Transverse colon (tissue), 4 donors: ENCODE measurements around the gene FNTB. TPM values are rescaled to one million over a fixed set of nuclear protein-coding genes. Genes with fewer than 3 reads are reported as not detected.

Experiments used
- DNase-seq: peaks from one replicate; pipeline ENCODE4 v3.0.0-alpha.2; 2019
- H3K27ac ChIP-seq, 4 donors: fragments of 200-600 bp; sonication (generic); 2 replicates each; pipeline ENCODE4 v1.5.1; 2016 to 2018; ENCODE audit warnings: inconsistent platforms in 4 of 4
- H3K27me3 ChIP-seq: fragments of 200-600 bp; sonication (generic); 2 replicates; pipeline ENCODE4 v1.5.1; 2017; ENCODE audit warnings: inconsistent platforms
- H3K36me3 ChIP-seq, 4 donors: fragments of 200-600 bp; sonication (generic); 2 replicates each; pipeline ENCODE4 v1.5.1; 2017 to 2019; ENCODE audit warnings: inconsistent platforms in 4 of 4
- H3K4me1 ChIP-seq, 4 donors: fragments of 200-600 bp; sonication (generic); 2 replicates each; pipeline ENCODE4 v1.5.1; 2017 to 2020; ENCODE audit warnings: inconsistent platforms in 4 of 4
- H3K4me3 ChIP-seq, 4 donors: fragments of 200-600 bp; sonication (generic); 1 replicate in 1 of 4; 2 replicates in 3 of 4; pipeline versions ENCODE4 v1.5.1 to v1.6.1; 2017 to 2019; ENCODE audit warnings: inconsistent platforms in 4 of 4
- H3K9me3 ChIP-seq, 2 donors: fragments of 200-600 bp; sonication (generic); 2 replicates each; pipeline ENCODE4 v1.5.1; 2017 to 2019; ENCODE audit warnings: inconsistent platforms in 2 of 2
- CTCF ChIP-seq, 5 experiments: fragments of 200-600 bp in 3 of 5; fragments of 450-650 bp in 2 of 5; sonication (generic) in 3 of 5; IDR thresholded peaks; 1 replicate in 2 of 5; 2 replicates in 3 of 5; pipeline ENCODE4 v1.5.1; 2016 to 2017; ENCODE audit warnings: antibody characterized with exemption in 5 of 5, inconsistent platforms in 3 of 5, mild to moderate bottlenecking in 2 of 5, moderate library complexity in 1 of 5
- EP300 ChIP-seq: sonication (generic); formaldehyde crosslinking; IDR thresholded peaks from one replicate; pipeline ENCODE4 v1.6.1; 2017; ENCODE audit warnings: antibody characterized with exemption, low read depth
- POLR2A ChIP-seq: fragments of 450-650 bp; IDR thresholded peaks from one replicate; pipeline ENCODE4 v1.6.1; 2016; ENCODE audit warnings: antibody characterized with exemption, mild to moderate bottlenecking, moderate library complexity
- POLR2AphosphoS5 ChIP-seq, 3 donors: sonication (generic); formaldehyde crosslinking; IDR thresholded peaks; one replicate each; pipeline ENCODE4 v1.6.1; 2016; ENCODE audit warnings: antibody characterized with exemption in 3 of 3
- WGBS, 2 donors: methylation state at CpG; one replicate each; pipeline ENCODE4 v1.1.5; 2018; ENCODE audit warnings: low coverage in 1 of 2; 5-methylcytosine and 5-hydroxymethylcytosine counted together
- in situ Hi-C, 4 donors: fragments of 200-750 bp; cut with MboI; loops; one replicate each; pipeline versions ENCODE4 v1.15.0 to v1.15.1; 2017; ENCODE audit warnings: low sequenced_read_pairs in 3 of 4, low pct_ligation_motif_present in 1 of 4, low pct_unique_long_range_greater_than_20kb in 1 of 4
- intact Hi-C: fragments of 100-400 bp; cut with DNase I; formaldehyde crosslinking; loops from one replicate; pipeline ENCODE4 v1.15.1; 2023; ENCODE audit warnings: low total_unique reads
- total RNA-seq, 4 donors: library from RNA; depleted of rRNA; stranded (reverse); fragments of >200 nt; gene quantifications; one replicate each; pipeline ENCODE4 v1.1.0, GENCODE V29; 2016

The FNTB gene
- total RNA-seq, 4 donors from 2014 or later = 6.5 to 77.2 (median 12.7) TPM

GRCh38 chr14:64998455-64998931, 11.8 kb downstream of the FNTB start:
- Histone ChIP-seq H3K4me3 (no peak overlapping the region), H3K27ac (no peak overlapping the region), H3K27me3 (no peaks in the 10 kb centered on the region), H3K9me3 (no peaks in the 10 kb centered on the region), H3K4me1 (no peaks in the 10 kb centered on the region), H3K36me3 (no peaks in the 10 kb centered on the region)
- intact Hi-C loops (no loop called here), in situ Hi-C loops (loop anchor here in 1 of 4 donors (25.0 kb wide), 1 partner anchor 389 kb away; no protein-coding TSS in a partner anchor)
- TF ChIP-seq CTCF (IDR thresholded peaks at IDR 0.05) = no peak
- TF ChIP-seq EP300 = no peak
- TF ChIP-seq POLR2AphosphoS5 (IDR thresholded peaks at IDR 0.05) = no peak
- TF ChIP-seq POLR2A = no peak
- no peak for DNase-seq

- no peaks in the 10 kb centered on the region for H3K36me3 ChIP-seq
- H3K4me1 ChIP-seq = no peaks in the 10 kb centered on the region
- no peak overlapping the region for H3K4me3 ChIP-seq
- DNase-seq = no peak
- H3K9me3 ChIP-seq = no peaks in the 10 kb centered on the region
- no peaks in the 10 kb centered on the region for H3K27me3 ChIP-seq
- in situ Hi-C loops = no loop called here
- intact Hi-C loops = no loop called here
- no peak for TF ChIP-seq POLR2A
- no peak for TF ChIP-seq CTCF (IDR thresholded peaks at IDR 0.05)
- TF ChIP-seq EP300 = no peak
- TF ChIP-seq POLR2AphosphoS5 (IDR thresholded peaks at IDR 0.05) = no peak
- no peak overlapping the region for H3K27ac ChIP-seq
- 71 to 80% methylated on average over 4 to 6 of the region's 6 CpGs for WGBS, 2 donors
These were observed 14.3 kb downstream of the FNTB start for GRCh38 chr14:65000898-65001591.

GRCh38 chr14:65001723-65002122, 15.0 kb downstream of the FNTB start:
- 81 to 91% methylated on average over 6 of the region's 6 CpGs for WGBS, 2 donors
- DNase-seq = no peak
- Histone ChIP-seq H3K27ac (no peak overlapping the region), H3K4me3 (no peak overlapping the region), H3K4me1 (no peaks in the 10 kb centered on the region), H3K36me3 (no peaks in the 10 kb centered on the region), H3K27me3 (no peaks in the 10 kb centered on the region), H3K9me3 (no peaks in the 10 kb centered on the region)
- no peak for TF ChIP-seq CTCF (IDR thresholded peaks at IDR 0.05)
- no peak for TF ChIP-seq EP300
- no peak for TF ChIP-seq POLR2A
- TF ChIP-seq POLR2AphosphoS5 (IDR thresholded peaks at IDR 0.05) = no peak
- in situ Hi-C loops = no loop called here
- intact Hi-C loops = no loop called here

- no peak overlapping the region for H3K27ac ChIP-seq
- intact Hi-C loops (no loop called here), in situ Hi-C loops (no loop called here)
- TF ChIP-seq CTCF (IDR thresholded peaks at IDR 0.05) (no peak), POLR2AphosphoS5 (IDR thresholded peaks at IDR 0.05) (no peak), EP300 (no peak), POLR2A (no peak)
- WGBS, 2 donors = 83 to 100% methylated on average over 3 to 6 of the region's 6 CpGs
- no peaks in the 10 kb centered on the region for H3K9me3 ChIP-seq
- H3K36me3 ChIP-seq = no peaks in the 10 kb centered on the region
- DNase-seq = no peak
- no peaks in the 10 kb centered on the region for H3K4me1 ChIP-seq
- H3K4me3 ChIP-seq = no peak overlapping the region
- H3K27me3 ChIP-seq = no peaks in the 10 kb centered on the region
These were observed 16.0 kb downstream of the FNTB start for GRCh38 chr14:65002586-65003210.
